Measurements from ENCODE around the gene IGF1.

Gene IGF1

GRCh38 chr12:102408487-102409297 lies 71.7 kb downstream of the IGF1 start:
- no peak for TF ChIP-seq CTCF (IDR thresholded peaks at IDR 0.05; ENCODE audit: low read depth, low read length)
- no peak for DNase-seq (ENCODE audit: extremely low read depth, low read depth)

DNA sequence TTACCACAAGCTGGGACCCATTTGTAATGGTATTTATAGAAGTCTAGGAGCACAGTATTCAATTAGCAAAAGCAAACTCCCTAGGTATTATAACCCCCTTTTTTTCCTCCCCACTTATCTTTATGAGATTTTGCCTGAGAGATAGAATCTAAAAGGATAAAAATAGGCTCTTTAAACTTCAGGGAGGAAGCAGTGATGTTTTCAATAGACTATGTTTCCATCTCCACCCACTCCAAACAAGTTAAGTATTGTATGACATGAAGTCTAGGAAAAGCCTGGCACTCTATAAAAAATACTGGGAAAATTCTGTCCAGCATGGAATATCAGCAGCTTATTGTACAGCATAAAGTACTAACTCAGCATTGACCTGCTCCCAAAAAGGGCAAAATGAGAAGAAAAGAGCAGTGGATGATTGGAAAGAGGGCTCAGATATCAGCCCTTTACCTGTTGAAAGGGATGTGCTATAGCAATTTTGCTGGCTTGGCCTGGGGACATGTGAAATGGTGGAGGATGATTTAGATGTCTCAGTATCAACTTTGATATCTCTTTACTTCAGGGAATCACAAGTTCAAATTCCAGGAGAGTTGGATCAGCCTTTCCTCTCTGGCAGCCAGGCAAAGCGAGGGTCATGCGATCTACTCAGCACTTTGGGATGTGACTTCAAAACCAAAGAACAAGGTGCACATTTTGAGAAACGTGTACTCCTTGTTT lies 72.4 kb downstream of the IGF1 start:
- no peak for TF ChIP-seq CTCF (IDR thresholded peaks at IDR 0.05; ENCODE audit: low read depth, low read length)
- no peak for DNase-seq (ENCODE audit: extremely low read depth, low read depth)

GRCh38 chr12:102406033-102406584 lies 74.3 kb downstream of the IGF1 start:
- DNase-seq (ENCODE audit: extremely low read depth, low read depth) = no peak

DNA sequence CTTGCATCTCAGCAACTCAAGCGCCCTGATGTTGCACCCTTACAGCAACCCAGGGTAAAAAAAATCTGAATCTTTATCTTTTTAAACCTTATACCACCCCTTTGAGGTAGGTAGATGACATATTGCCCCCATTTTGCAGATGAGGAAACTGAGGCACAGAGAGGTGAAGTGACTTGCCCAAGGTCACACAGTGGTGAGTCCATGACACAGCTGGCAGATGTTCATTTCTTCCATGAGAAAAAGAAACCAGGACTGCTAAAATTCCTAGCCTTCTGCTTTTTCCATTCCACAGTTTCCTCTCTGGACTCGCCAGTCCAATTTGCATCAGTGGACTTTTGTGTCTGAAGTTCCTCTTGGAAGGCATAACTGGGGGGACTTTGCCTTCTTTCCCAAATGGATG lies 79.3 kb downstream of the IGF1 start:
- DNase-seq (ENCODE audit: extremely low read depth, low read depth) = no peak
- no peak for TF ChIP-seq CTCF (IDR thresholded peaks at IDR 0.05; ENCODE audit: low read depth, low read length)

More at GRCh38 chr12:102406033-102406584, 74.3 kb downstream of the IGF1 start:
- TF ChIP-seq CTCF (IDR thresholded peaks at IDR 0.05; ENCODE audit: low read depth, low read length) = no peak

- no peak for TF ChIP-seq CTCF (IDR thresholded peaks at IDR 0.05; ENCODE audit: low read depth, low read length)
- no peak for DNase-seq (ENCODE audit: extremely low read depth, low read depth)
Measured at GRCh38 chr12:102399653-102400052, 80.7 kb downstream of the IGF1 start.

GRCh38 chr12:102396276-102396675 lies 84.1 kb downstream of the IGF1 start:
- no peak for DNase-seq (ENCODE audit: extremely low read depth, low read depth)

More at GRCh38 chr12:102396276-102396675, 84.1 kb downstream of the IGF1 start:
- no peak for TF ChIP-seq CTCF (IDR thresholded peaks at IDR 0.05; ENCODE audit: low read depth, low read length)

Measured in AG09319 (cell line).